ENCODE data around the gene DYNLRB1. TPM values are rescaled to one million over a fixed set of nuclear protein-coding genes. Genes with fewer than 3 reads are reported as not detected.
A peak's percentile ranks its signal among the peaks of the same experiment; 100 is the strongest.
"Not testable (repeated sequence)": the region's sequence is repeated elsewhere in the genome, so short reads cannot be mapped to it uniquely, and the experiment has no call there.

The DYNLRB1 gene
- 392 and 436 TPM in 2 replicates for total RNA-seq (2014; rRNA removed; shearing (Covaris generic))

DNA sequence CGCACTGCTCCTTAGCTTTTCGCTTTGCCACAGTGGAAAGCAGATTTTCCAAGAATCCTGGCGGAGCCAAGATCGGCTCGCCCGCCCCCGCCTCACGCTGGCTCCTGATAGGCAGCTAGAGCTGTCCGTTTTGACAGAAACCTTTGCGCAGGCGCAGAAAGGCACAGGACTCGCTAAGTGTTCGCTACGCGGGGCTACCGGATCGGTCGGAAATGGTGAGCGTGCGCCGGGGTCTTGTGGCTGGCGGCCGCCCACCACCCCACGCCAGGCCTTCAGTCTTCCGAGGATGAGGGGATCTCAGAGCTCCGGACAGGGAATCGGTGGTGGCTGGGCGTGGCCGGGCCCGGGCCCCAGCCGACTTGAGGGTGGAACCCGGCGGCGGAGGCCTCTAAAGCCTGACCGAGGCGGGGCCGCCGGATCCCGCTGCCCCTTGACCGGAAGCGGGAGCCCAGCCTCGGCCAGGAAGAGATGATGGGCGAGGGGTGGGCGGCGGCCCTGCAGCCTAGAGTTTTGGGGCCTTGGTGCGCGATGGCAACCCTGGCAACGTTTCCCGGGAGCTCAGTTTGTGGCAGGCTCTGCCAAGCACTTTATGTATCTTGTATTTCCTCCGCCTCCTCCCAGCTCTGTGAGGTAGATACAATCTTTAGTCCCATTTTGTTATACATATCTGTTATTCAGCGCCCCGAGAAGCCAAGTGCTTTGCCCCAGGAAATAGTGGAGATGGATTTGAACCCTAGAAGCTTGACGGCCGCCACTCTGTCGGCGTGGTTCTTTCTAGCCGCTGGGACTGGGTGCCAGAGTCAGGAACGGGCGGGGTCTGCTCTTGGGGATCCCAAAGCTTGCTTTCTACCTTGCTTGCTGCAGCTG is at the start of gene DYNLRB1:
DYNLRB1 (plus strand) TSS at position 176 of the 867 bp plus-strand sequence; CDS start at position 213, 37 bp downstream.
- DNase-seq (ENCODE audit: low spot score), result peak; percentile 100

DNA sequence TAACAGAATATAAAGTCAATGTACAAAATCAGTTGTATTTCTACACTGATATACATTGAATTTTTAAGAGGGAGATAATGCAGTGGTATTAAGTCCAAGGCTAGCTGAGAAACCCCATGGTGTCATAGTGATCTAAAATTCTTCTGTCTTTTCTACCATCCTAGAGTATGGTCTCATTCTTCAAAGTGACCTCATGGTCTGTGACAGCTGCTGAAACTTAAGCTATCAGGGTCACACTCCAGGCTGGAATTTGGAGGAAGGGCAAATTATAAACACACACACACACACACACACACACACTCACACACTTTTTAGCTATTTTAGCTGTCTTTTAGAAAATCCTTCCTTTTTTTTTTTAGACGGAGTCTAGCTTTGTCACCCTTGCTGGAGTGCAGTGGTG is 47.3 kb upstream of the DYNLRB1 start:
- no peak for DNase-seq (ENCODE audit: low spot score)

DNA sequence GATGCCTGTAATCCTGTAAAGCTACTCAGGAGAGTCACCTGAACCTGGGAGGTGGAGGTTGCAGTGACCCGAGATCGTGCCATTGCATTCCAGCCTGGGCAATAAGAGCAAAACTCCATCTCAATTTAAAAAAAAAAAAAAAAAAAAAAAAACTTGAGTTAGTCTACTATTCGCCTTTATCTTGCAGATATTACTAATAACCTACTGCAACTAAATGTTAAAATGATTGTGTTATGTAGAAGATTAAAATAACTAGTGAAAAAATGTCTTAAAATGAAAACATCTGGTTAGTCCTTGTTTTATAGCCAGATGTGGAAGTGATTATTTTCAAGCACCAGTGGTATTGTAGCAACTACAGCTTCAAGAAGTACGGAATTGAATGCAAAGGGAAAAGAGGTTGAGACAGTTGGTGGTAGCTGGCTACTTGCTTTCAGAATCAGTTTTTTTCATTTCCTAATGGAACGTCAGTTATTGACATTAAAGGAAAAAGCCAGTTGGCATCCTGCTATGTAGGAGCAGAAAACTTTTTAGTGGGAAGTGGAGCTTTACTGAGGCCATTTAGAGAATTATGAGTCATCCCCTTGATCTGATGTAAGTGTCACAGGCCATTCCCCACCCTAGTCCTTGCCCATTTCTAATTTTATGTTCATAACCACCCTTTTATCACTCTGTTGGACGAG is 43.8 kb upstream of the DYNLRB1 start:
- peak; percentile 81 for DNase-seq (ENCODE audit: low spot score)

DNA sequence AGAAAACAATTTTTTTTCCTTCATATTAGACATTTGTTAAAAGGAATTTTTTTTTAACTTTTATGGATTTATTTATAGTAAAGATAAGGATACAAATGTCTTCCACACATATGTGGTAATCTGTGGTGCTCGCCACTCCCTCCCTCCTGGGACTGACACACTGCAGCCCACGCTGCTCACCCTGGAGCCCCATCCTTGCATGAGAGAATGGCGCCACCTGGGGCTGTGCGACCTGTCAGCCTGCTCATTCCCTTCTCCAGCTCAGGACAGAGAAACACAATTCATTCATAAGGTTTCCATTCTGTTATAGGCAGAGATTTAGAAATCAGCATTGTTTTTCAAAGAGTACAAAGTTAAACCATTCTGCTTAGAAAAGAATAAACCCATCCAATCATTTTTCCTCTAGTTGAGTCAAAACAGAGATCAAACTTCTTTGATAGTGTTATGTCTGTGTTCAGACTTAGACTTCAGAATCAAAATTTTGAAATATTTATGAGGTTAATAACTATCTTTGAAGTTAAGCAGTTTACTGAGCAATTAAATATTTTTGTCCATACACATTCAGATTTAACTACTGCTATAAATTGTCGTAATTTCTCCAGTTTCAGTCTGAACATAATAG is 42.8 kb upstream of the DYNLRB1 start:
- DNase-seq (ENCODE audit: low spot score), result peak; percentile 85

DNA sequence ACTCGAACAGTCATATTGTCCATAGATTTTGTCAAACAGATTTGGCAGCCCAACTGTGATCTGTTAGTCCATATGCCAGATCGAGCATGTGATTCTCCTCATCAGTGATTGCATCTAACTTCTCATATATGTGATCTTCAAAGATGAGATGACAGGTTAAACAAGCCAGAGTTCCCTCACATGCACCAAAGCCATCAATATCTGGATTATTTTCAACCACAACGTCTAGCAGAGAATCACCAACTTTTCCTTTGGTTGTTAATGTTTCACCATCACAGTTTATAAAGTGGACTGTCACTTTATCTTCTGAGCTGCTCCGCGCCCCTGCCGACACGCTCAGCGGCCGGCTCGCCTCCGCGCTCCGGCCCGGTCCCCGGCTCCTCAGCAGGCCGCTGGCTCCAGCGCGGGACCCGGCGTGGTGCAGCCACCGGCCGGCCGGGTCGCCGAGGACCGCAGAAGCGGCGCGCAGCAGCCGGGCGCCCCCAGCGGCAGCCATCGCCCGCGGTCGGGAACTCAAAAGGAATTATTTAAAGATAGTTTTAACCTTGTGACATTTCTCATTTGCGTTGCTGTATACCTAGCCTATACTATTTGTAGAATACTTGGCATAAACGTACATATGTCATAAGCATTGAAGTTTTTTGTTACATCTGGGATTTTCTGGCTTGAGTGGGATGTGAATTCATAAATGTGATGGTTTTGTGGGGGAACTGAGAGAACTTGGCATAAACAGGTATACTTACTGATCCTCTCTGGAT is 40.1 kb upstream of the DYNLRB1 start:
- DNase-seq (ENCODE audit: low spot score), result no peak

DNA sequence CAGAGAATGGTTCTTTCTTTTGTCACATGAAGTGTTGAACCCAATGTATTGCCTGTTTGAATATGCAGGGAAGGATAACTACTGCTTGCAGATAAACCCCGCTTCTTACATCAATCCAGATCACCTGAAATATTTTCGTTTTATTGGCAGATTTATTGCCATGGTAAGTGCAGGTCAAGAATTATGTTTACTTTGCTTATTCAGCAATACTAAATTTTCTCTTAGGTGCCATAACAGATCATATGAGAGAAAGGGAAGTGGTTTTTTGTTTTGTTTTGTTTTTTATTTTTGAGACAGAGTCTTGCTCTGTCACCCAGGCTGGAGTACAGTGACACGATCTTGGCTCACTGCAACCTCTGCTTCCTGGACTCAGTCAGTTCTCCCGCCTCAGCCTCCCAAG is 36.6 kb upstream of the DYNLRB1 start:
- DNase-seq (ENCODE audit: low spot score), result no peak

DNA sequence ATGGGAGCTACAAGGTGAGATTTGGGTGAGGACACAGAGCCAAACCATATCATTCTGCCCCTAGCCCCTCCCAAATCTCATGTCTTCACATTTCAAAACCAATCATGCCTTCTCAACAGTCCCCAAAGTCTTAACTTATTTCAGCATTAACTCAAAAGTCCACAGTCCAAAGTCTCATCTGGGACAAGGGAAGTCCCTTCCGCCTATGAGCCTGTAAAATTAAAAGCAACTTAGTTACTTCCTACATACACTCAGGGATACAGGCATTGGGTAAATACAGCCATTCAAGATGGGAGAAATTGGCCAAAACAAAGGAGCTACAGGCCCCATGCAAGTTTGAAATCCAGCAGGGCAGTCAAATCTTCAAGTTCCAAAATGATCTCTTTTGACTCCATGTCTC is 34.1 kb upstream of the DYNLRB1 start:
- not testable (repeated sequence) for DNase-seq (ENCODE audit: low spot score)

DNA sequence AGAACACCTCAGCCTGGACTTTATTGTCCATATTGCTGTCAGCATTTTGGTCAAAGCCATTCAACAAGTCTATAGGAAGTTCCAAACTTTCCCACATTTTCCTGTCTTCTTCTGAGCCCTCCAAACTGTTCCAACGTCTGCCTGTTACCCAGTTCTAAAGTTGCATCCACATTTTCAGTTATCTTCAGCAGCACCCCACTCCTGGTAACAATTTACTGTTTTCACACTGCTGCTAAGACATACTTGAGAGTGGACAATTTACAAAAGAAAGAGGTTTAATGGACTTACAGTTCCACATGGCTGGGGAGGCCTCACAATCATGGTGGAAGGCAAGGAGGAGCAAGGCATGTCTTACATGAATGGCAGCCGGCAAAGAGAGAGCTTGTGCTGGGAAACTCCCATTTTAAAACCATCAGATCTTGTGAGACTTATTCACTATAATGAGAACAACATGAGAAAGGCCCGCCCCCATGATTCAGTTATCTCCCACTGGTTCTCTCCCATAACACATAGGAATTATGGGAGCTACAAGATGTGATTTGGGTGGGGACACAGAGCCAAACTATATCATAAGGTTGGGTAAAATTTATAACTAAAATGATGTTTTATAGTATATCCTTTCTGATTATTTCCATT is 32.5 kb upstream of the DYNLRB1 start:
- not testable (repeated sequence) for DNase-seq (ENCODE audit: low spot score)

DNA sequence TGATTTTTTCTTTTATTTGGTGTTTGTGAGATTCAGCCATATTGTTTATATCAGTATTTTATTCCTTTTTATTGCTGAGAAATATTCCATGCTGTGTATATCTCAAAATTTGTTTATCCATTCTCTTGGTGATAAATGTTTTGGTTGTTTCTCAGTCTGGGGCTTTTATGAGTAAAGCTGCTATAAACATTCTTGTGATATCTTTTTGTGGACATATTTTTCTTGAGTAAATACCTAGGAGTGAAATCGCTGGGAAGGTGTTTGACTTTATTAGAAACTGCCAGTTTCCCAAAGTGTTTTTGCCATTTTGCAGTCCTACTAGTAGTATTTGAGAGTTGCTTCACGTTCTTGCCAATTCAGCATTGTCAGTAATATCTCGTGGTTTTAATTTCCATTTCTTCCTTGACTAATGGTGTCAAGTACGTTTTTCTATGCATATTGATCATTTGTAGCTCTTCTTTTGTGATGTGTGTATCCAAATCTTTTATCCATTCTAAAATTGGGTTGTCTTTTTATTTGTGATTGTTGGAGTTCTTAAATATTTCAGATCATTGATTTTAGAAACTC is 31.1 kb upstream of the DYNLRB1 start:
- no peak for DNase-seq (ENCODE audit: low spot score)

DNA sequence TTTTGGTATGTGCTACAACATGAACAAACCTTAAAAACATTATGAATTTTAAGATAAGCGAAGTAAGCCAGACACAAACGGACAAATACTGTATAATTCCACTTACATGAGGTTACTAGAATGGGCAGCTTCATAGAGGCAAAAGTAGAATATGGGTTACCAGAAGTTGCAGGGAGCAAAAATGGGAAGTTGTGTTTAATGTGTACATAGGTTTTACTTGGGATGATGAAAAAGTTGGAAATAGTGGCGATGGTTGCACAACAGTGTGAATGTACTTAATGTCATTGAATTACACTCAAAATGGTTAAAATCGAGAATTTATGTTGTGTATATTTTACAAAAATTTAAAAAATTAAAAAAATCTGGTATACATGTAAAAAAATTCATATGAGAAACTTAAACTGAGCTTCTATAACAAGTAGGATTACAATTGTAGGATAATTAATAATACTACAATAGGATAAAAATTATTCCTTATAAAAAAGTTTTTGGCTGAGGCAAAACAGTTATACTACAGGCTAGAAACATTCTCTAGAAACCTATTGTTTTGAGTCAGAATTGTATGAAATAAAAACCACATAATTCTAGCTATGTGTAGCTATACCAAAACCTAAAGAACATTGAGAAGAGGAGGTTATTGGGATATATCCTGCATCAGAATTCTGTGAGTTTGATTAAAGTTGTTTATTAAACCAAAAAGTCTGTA is 24.8 kb upstream of the DYNLRB1 start:
- DNase-seq (ENCODE audit: low spot score), result no peak

DNA sequence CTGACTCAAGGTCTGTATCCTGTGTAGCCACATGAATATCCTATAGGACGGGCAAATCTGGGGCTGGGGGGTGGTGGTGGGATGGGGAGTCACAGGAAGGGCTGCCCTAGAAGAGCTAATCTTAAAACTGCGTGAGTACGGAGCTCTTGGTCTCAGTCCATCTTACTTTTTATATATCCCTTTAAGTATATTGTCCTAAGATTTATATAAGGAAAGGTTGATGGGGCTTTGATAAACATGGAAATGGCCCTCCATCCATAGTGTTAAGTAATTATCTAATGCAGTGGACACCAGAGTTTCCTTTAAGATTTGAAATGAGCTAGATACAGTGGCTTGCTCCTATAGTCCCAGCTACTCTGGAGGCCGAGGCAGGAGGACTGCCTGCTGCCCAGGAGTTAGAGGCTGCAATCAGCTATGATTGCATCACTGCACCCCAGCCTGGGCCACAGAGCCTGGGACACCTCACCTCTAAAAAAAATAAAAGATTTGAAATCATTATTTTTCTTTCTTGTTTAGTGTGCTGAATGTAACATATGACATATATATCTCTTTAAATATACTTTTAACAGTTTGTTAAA is 24.2 kb upstream of the DYNLRB1 start:
- DNase-seq (ENCODE audit: low spot score), result no peak

DNA sequence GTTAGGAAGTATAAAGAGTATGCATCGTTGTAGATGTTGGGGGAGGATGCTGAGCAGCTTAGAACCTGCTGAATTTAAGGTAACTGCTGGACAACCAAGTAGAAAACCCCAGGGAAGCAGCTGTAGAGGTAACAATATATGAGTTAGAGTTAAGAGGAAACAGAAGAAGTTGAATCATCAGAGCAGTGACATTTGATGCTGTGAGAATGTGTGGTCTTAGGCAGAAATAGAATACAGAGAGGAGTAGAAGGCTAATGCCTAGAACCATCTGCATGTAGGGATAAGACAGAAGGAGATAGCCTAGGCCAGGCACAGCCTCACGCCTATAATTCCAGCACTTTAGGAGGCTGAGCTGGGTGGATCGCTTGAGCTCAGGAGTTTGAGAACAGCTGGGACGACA is 22.6 kb upstream of the DYNLRB1 start:
- no peak for DNase-seq (ENCODE audit: low spot score)

DNA sequence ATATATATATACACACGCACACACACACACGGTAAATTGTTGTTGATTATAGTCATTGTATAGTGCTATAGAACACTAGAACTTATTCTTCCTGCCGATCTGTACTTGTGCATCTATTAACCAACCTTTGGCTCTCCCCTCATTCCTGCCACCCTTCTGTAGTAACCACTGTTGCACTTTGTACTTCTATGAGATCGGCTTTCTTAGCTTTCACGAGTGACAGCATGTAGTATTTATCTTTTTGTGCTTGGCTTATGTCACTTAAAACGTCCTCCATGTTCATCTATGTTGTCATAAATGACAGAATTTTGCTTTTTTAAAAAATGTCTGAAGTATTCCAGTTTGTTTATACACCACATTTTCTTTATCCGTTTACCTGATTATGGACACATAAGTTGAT is 20.9 kb upstream of the DYNLRB1 start:
- no peak for DNase-seq (ENCODE audit: low spot score)

DNA sequence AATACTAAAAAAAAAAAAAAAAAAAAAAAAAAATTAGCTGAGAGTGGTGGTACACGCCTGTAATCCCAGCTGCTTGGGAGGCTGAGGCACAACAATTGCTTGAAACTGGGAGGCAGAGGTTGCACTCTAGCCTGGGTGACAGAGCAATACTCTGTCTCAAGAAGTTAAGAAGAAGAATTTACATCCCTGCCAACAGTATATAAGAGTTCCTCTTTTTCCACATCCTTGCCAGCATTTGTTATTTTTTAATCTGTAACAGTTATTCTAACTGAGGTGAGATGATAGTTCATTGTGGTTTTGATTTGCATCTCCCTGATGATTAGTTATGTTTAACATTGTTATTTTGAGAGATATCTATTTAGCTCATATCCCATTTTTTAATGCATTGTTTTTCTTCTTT is 20.3 kb upstream of the DYNLRB1 start:
- DNase-seq (ENCODE audit: low spot score), result no peak

DNA sequence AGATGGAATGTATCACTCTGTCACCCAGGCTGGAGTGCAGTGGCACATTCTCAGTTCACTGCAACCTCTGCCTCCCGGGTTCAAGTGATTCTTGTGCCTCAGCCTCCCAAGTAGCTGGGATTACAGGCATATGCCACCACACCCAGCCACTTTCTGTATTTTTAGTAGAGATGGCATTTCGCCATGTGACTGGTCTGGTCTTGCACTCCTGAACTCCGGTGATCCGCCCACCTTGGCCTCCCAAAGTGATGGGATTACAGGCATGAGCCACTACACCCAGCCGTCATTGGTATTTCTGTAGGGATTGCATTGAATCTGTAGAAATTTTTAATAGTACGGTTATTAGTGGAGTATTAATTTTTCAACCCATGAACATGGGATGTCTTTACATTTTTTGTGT is 18.6 kb upstream of the DYNLRB1 start:
- not testable (repeated sequence) for DNase-seq (ENCODE audit: low spot score)

DNA sequence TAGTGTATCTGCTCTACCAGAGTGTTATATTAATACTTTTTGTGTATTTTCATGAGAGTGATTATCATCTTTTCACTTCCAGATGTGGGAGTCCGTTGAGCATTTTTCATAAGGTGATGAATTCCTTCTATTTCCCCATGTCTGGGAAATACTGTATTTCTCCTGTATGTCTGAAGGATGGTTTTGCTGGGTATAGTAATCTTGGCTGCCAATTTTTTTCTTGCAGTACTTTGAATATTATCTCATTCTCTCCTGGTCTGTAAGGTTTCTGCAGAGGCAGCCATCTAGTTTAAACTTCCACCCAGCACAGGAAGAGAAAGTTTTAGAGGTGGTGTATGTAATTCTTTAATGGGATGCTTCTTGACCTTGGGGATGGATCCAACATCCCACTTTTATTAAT is 15.4 kb upstream of the DYNLRB1 start:
- no peak for DNase-seq (ENCODE audit: low spot score)

DNA sequence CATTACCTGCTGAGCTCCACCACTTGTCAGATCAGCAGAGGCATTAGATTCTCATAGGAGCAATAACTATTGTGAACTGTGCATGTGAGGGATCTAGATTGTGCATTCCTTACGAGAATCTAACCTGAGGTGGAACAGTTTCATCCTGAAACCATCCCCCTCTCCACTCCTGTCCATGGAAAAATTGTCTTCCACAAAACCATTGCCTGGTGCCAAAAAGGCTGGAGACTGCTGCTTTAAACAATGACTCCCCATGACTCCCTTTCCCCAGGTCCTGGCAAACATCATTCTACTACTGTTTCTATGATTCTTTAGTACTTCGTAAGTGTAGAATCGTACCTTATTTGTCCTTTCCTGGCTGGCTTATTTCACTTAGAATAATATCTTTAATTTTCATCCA is 9.7 kb upstream of the DYNLRB1 start:
- DNase-seq (ENCODE audit: low spot score), result no peak

DNA sequence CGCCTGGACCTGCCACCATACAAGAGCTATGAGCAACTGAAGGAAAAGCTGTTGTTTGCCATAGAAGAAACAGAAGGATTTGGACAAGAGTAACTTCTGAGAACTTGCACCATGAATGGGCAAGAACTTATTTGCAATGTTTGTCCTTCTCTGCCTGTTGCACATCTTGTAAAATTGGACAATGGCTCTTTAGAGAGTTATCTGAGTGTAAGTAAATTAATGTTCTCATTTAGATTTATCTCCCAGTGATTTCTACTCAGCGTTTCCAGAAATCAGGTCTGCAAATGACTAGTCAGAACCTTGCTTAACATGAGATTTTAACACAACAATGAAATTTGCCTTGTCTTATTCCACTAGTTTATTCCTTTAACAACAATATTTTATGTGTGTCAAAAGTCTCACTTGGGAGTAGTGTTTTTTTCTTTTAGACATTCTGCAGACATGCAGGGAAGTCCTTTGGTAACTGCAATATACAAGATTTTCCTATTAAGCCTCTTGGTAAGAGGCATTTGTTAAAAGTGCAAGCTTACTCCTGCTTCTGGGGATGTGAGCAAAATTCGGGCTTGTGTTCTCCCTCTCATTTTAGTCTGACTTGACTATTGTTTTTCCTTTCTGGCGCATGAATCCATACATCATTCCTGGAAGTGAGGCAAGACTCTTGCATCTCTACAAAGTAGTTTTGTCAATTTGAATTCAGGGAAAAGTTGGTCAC is 8.4 kb upstream of the DYNLRB1 start:
- no peak for DNase-seq (ENCODE audit: low spot score)

DNA sequence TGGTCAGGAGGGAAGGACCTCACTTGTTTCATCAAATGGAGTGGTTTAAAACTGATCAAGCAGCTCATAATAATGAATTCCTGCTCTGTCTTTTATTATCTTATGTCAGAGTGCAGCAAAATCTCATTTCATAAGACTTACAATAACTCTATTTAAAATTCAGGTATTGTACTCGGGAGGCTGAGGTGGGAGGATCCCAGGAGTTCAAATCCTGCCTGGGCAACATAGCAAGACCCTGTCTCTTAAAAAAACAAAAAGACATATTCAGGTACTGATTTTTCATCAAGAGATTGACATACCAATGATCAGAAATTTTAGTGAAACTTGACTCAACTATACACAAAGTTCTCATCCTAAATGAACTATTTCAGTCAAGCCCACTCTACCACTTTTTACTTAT is 5.6 kb upstream of the DYNLRB1 start:
- no peak for DNase-seq (ENCODE audit: low spot score)
